Gastrocnemius medialis (tissue), 4 donors: ENCODE measurements around the gene KCNJ9.

Experiments
- POLR2A ChIP-seq, 2 donors: fragments of 450-650 bp; IDR thresholded peaks; one replicate each; pipeline ENCODE4 v1.6.1; 2017; ENCODE audit warnings: antibody characterized with exemption in 2 of 2, mild to moderate bottlenecking in 2 of 2, moderate library complexity in 2 of 2
- TF ChIP-seq, protein P1 (sequence below), 5 experiments: fragments of 450-650 bp in 3 of 5; fragments of 200-600 bp in 2 of 5; sonication (generic) in 2 of 5; IDR thresholded peaks in 4 of 5; conservative IDR thresholded peaks in 1 of 5; 1 replicate in 4 of 5; 2 replicates in 1 of 5; pipeline ENCODE4 v1.5.1; 2016 to 2019; ENCODE audit warnings: antibody characterized with exemption in 5 of 5, mild to moderate bottlenecking in 3 of 5, moderate library complexity in 3 of 5

DNA sequence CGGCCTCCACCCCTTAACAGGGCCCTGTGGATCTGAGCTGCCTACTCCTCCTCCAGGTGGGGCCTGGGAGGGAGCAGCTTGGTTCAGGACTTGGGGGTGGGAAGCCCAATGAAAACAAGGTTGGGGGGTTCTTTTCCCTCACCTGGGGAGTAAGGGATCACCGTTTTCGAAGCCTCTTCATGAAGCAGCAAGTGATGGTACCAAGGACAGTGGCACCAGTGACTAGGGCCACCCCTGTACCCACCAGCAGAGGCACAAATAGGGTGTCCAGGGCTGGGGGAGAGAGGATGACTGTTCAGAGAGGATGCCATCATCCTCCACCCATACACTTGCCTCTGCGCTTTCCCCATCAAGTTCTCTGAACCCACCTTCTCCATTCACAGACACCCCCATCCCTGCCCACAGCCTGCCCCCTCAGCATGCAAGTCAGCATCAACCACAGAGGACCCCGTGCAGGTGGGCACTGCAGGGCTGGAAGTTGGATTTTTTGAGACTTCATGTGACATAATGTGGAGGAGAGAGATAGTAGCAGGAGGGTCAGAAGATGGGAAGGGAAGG is 10.4 kb downstream of the KCNJ9 start:
- TF ChIP-seq, protein P1, sequence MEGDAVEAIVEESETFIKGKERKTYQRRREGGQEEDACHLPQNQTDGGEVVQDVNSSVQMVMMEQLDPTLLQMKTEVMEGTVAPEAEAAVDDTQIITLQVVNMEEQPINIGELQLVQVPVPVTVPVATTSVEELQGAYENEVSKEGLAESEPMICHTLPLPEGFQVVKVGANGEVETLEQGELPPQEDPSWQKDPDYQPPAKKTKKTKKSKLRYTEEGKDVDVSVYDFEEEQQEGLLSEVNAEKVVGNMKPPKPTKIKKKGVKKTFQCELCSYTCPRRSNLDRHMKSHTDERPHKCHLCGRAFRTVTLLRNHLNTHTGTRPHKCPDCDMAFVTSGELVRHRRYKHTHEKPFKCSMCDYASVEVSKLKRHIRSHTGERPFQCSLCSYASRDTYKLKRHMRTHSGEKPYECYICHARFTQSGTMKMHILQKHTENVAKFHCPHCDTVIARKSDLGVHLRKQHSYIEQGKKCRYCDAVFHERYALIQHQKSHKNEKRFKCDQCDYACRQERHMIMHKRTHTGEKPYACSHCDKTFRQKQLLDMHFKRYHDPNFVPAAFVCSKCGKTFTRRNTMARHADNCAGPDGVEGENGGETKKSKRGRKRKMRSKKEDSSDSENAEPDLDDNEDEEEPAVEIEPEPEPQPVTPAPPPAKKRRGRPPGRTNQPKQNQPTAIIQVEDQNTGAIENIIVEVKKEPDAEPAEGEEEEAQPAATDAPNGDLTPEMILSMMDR (IDR thresholded peaks at IDR 0.05 in 4 of 5, conservative IDR thresholded peaks at IDR 0.05 in 1 of 5), result no peak
- TF ChIP-seq POLR2A (IDR thresholded peaks at IDR 0.05), result no peak
